ENCODE measurements around the gene IMMP2L. TPM values are rescaled to one million over a fixed set of nuclear protein-coding genes. Genes with fewer than 3 reads are reported as not detected.

The IMMP2L gene
- total RNA-seq, 1 experiment from 2014 or later: 13.6 TPM

- TF ChIP-seq AFF4 (CRISPR knock-in tag; IDR thresholded peaks at IDR 0.05; ENCODE audit: borderline replicate concordance): no peak
- TF ChIP-seq CREB1 (CRISPR knock-in tag; IDR thresholded peaks at IDR 0.05): no peak
- no peak for TF ChIP-seq ZBTB43 (CRISPR knock-in tag; IDR thresholded peaks at IDR 0.05)
- no peak for TF ChIP-seq E2F4 (CRISPR knock-in tag; IDR thresholded peaks at IDR 0.05; ENCODE audit: borderline replicate concordance, low read depth)
- no peak for TF ChIP-seq E2F1 (CRISPR knock-in tag; IDR thresholded peaks at IDR 0.05)
- no peak for TF ChIP-seq ZSCAN18 (CRISPR knock-in tag; IDR thresholded peaks at IDR 0.05)
- no peak for TF ChIP-seq CDX4 (CRISPR knock-in tag; IDR thresholded peaks at IDR 0.05; ENCODE audit: borderline replicate concordance)
- no peak for TF ChIP-seq TP53 (CRISPR knock-in tag; IDR thresholded peaks at IDR 0.05)
- TF ChIP-seq MXD4 (CRISPR knock-in tag; IDR thresholded peaks at IDR 0.05; ENCODE audit: borderline replicate concordance): no peak
Measured at GRCh38 chr7:110704225-110704624, 858.1 kb downstream of the IMMP2L start (continued).

GRCh38 chr7:110698576-110698975 lies 863.7 kb downstream of the IMMP2L start:
- no peak for ATAC-seq
- ChIA-PET POLR2A (no interaction called here), CTCF (no interaction called here)
- H3K9me3 Mint-ChIP-seq: no peaks in the 10 kb centered on the region
- H3K27me3 Mint-ChIP-seq (ENCODE audit: low read depth): no peaks in the 10 kb centered on the region
- no peak for DNase-seq (ENCODE audit: low spot score)
- no peak overlapping the region for H3K4me3 Mint-ChIP-seq
- TF ChIP-seq FOXK1 (CRISPR knock-in tag; IDR thresholded peaks at IDR 0.05): no peak
- no peak for TF ChIP-seq JUN (CRISPR knock-in tag; IDR thresholded peaks at IDR 0.05)
- TF ChIP-seq FOXP1 (CRISPR knock-in tag; IDR thresholded peaks at IDR 0.05; ENCODE audit: borderline replicate concordance): no peak
- TF ChIP-seq NFATC4 (CRISPR knock-in tag; IDR thresholded peaks at IDR 0.05): no peak
- no peak for TF ChIP-seq FOXJ3 (CRISPR knock-in tag; IDR thresholded peaks at IDR 0.05; ENCODE audit: borderline replicate concordance)
- no peak for TF ChIP-seq SMAD4 (CRISPR knock-in tag; IDR thresholded peaks at IDR 0.05)
- TF ChIP-seq MXD4 (CRISPR knock-in tag; IDR thresholded peaks at IDR 0.05; ENCODE audit: borderline replicate concordance): no peak
- no peak for TF ChIP-seq ATF2 (CRISPR knock-in tag; IDR thresholded peaks at IDR 0.05; ENCODE audit: borderline replicate concordance, low read depth)
- no peak for TF ChIP-seq PRRX2 (CRISPR knock-in tag; IDR thresholded peaks at IDR 0.05)
- no peak for TF ChIP-seq ERG (CRISPR knock-in tag; IDR thresholded peaks at IDR 0.05)
- no peak for TF ChIP-seq ZNF671 (CRISPR knock-in tag; IDR thresholded peaks at IDR 0.05)
- no peak for TF ChIP-seq NR3C1 (CRISPR knock-in tag; conservative IDR thresholded peaks at IDR 0.05; ENCODE audit: low read depth)
- peaks cover 16% of the 10 kb centered on the region for H3K4me1 Mint-ChIP-seq
- no peak overlapping the region for H3K27ac Mint-ChIP-seq
- H3K36me3 Mint-ChIP-seq: no peaks in the 10 kb centered on the region

All from WTC11 (cell line).